Stimulated activated CD8-positive, alpha-beta memory T cell treated with anti-CD3 and anti-CD28 coated beads, Interleukin-4, amount 100 ng/mL, for 1 hour (primary cell): ENCODE measurements around the gene GRB10.

Source experiments
- DNase-seq, 2 donors: peaks; one replicate each; pipeline ENCODE4 v3.0.0-alpha.2; 2020; ENCODE audit warnings: low read depth in 2 of 2, low spot score in 1 of 2

Gene GRB10

GRCh38 chr7:50721661-50722259 is 60.9 kb downstream of the GRB10 start:
- no peak for DNase-seq

GRCh38 chr7:50721160-50721559 is 61.5 kb downstream of the GRB10 start:
- no peak for DNase-seq

- no peak for DNase-seq
Observed at GRCh38 chr7:50720295-50720694, 62.4 kb downstream of the GRB10 start.

GRCh38 chr7:50718876-50719275 is 63.8 kb downstream of the GRB10 start:
- DNase-seq: no peak

GRCh38 chr7:50718311-50718710 is 64.4 kb downstream of the GRB10 start:
- no peak for DNase-seq

GRCh38 chr7:50717181-50717580 is 65.5 kb downstream of the GRB10 start:
- DNase-seq: no peak

GRCh38 chr7:50714857-50715256 is 67.8 kb downstream of the GRB10 start:
- DNase-seq: no peak

- no peak for DNase-seq
Observed at GRCh38 chr7:50713123-50713965, 69.4 kb downstream of the GRB10 start.

GRCh38 chr7:50712252-50713122 is 70.2 kb downstream of the GRB10 start:
- DNase-seq: no peak

GRCh38 chr7:50711271-50712175 is 71.2 kb downstream of the GRB10 start:
- no peak for DNase-seq

GRCh38 chr7:50710441-50711154 is 72.1 kb downstream of the GRB10 start:
- no peak for DNase-seq

GRCh38 chr7:50709151-50709550 is 73.5 kb downstream of the GRB10 start:
- DNase-seq: no peak

GRCh38 chr7:50707236-50708006 is 75.3 kb downstream of the GRB10 start:
- no peak for DNase-seq

- DNase-seq: no peak
Observed at GRCh38 chr7:50706469-50706937, 76.2 kb downstream of the GRB10 start.

GRCh38 chr7:50704844-50705243 is 77.9 kb downstream of the GRB10 start:
- no peak for DNase-seq

- DNase-seq: no peak
Observed at GRCh38 chr7:50703654-50704053, 79.0 kb downstream of the GRB10 start.

GRCh38 chr7:50699143-50699542 is 83.6 kb downstream of the GRB10 start:
- no peak for DNase-seq

GRCh38 chr7:50697748-50698147 is 84.9 kb downstream of the GRB10 start:
- no peak for DNase-seq
